IMR-90 (cell line): Measurements from ENCODE around the gene BCAS1. TPM values are rescaled to one million over a fixed set of nuclear protein-coding genes. Genes with fewer than 3 reads are reported as not detected.

Experiments used
- ATAC-seq: fragments of 200-7000 bp; cut with Tn5 transposase; 2 replicates; pipeline ENCODE4 v1.9.1; 2020; ENCODE audit warnings: low read depth, mild to moderate bottlenecking, moderate library complexity
- BruUV-seq: library from RNA; stranded (reverse); fragments of 400-500 nt; replicated peaks from 2 replicates; lab custom pipeline; 2021; lab: Mats Ljungman, UMichigan
- CTCF ChIA-PET: fragments of 300-600 bp; formaldehyde crosslinking; extraction: SDS; loops from one replicate; lab custom pipeline; 2021; ENCODE audit warnings: antibody characterized with exemption; lab: Yijun Ruan, JAX
- POLR2A ChIA-PET: fragments of 300-600 bp; sonication (Branson Sonifier 250); formaldehyde crosslinking; loops from one replicate; lab custom pipeline; 2022; ENCODE audit warnings: antibody characterized with exemption; ENCODE audit not compliant: unreplicated experiment; lab: Charles Lee
- DNase-seq: peaks from one replicate; pipeline ENCODE4 v3.0.0; 2013
- H2AFZ ChIP-seq: replicated peaks from 2 replicates; pipeline ENCODE3; 2013; ENCODE audit warnings: low read length, mild to moderate bottlenecking; ENCODE audit not compliant: poor library complexity
- H2AK5ac ChIP-seq: 2 replicates; pipeline ENCODE4 v1.6.1; 2013; ENCODE audit warnings: low read depth, low read length, inconsistent platforms
- H2AK9ac ChIP-seq: replicated peaks from 2 replicates; pipeline ENCODE3; 2013; ENCODE audit warnings: mild to moderate bottlenecking, low read depth, low read length, moderate library complexity; ENCODE audit not compliant: poor library complexity
- H2BK120ac ChIP-seq: 2 replicates; pipeline ENCODE4 v1.6.1; 2013; ENCODE audit warnings: low read depth, low read length, inconsistent platforms
- H2BK15ac ChIP-seq: 3 replicates; pipeline ENCODE4 v1.6.1; 2013; ENCODE audit warnings: low read depth, low read length, inconsistent platforms
- H2BK20ac ChIP-seq: 2 replicates; pipeline ENCODE4 v1.6.1; 2013; ENCODE audit warnings: low read depth, mild to moderate bottlenecking, inconsistent platforms, low read length, moderate library complexity
- H2BK5ac ChIP-seq: 2 replicates; pipeline ENCODE4 v1.6.1; 2013; ENCODE audit warnings: mild to moderate bottlenecking, low read depth, low read length, inconsistent platforms; ENCODE audit not compliant: poor library complexity, severe bottlenecking
- H3K14ac ChIP-seq: replicated peaks from 2 replicates; pipeline ENCODE4 v1.6.1; 2013; ENCODE audit warnings: low read depth, low read length, inconsistent platforms
- H3K18ac ChIP-seq: 2 replicates; pipeline ENCODE4 v1.6.1; 2013; ENCODE audit warnings: low read depth, low read length, control low read depth
- H3K23ac ChIP-seq: 2 replicates; pipeline ENCODE4 v1.6.1; 2013; ENCODE audit warnings: low read depth, low read length, inconsistent platforms
- H3K27ac ChIP-seq: 2 replicates; pipeline ENCODE4 v1.5.1; 2013; ENCODE audit warnings: mild to moderate bottlenecking, control low read depth, low read length; ENCODE audit not compliant: insufficient read depth
- H3K27me3 ChIP-seq: 2 replicates; pipeline ENCODE4 v1.6.1; 2013; ENCODE audit warnings: low read length; ENCODE audit not compliant: control insufficient read depth, insufficient read depth
- H3K36me3 ChIP-seq: 2 replicates; pipeline ENCODE4 v1.6.1; 2013; ENCODE audit warnings: low read length, mixed read lengths; ENCODE audit not compliant: control insufficient read depth, insufficient read depth
- H3K4ac ChIP-seq: 2 replicates; pipeline ENCODE4 v1.6.1; 2013; ENCODE audit warnings: low read depth, low read length, inconsistent platforms
- H3K4me1 ChIP-seq: 2 replicates; pipeline ENCODE4 v1.6.1; 2013; ENCODE audit warnings: low read length, mixed read lengths; ENCODE audit not compliant: control insufficient read depth, insufficient read depth
- H3K4me2 ChIP-seq: 2 replicates; pipeline ENCODE4 v1.6.1; 2013; ENCODE audit warnings: low read depth, mild to moderate bottlenecking, control low read depth, low read length, moderate library complexity
- H3K4me3 ChIP-seq: 2 replicates; pipeline ENCODE4 v1.5.1; 2013; ENCODE audit warnings: low read depth, mild to moderate bottlenecking, control low read depth, low read length, moderate library complexity; ENCODE audit not compliant: insufficient read depth
- H3K56ac ChIP-seq: 2 replicates; pipeline ENCODE4 v1.6.1; 2013; ENCODE audit warnings: low read length, inconsistent platforms; ENCODE audit not compliant: insufficient read depth; ENCODE audit errors: extremely low read depth
- H3K79me1 ChIP-seq, 2 experiments: 2 replicates each; pipeline ENCODE4 v1.6.1; 2013; ENCODE audit warnings: low read length in 2 of 2, inconsistent platforms in 1 of 2, low read depth in 1 of 2
- H3K9ac ChIP-seq: 2 replicates; pipeline ENCODE4 v1.6.1; 2013; ENCODE audit warnings: low read depth, low read length, control low read depth
- H3K9me1 ChIP-seq: 2 replicates; pipeline ENCODE4 v1.6.1; 2013; ENCODE audit warnings: low read length, inconsistent platforms; ENCODE audit not compliant: insufficient read depth
- H3K9me3 ChIP-seq: 2 replicates; pipeline ENCODE4 v1.6.1; 2013; ENCODE audit warnings: low read length; ENCODE audit not compliant: control insufficient read depth, insufficient read depth
- H4K20me1 ChIP-seq: 2 replicates; pipeline ENCODE4 v1.6.1; 2013; ENCODE audit warnings: low read length, inconsistent platforms; ENCODE audit not compliant: insufficient read depth
- H4K5ac ChIP-seq: 2 replicates; pipeline ENCODE4 v1.6.1; 2013; ENCODE audit warnings: mild to moderate bottlenecking, low read depth, low read length, control low read depth
- H4K8ac ChIP-seq, 2 experiments: 2 replicates each; pipeline ENCODE4 v1.6.1; 2013; ENCODE audit warnings: low read depth in 2 of 2, low read length in 2 of 2, control low read depth in 1 of 2, inconsistent platforms in 1 of 2
- H4K91ac ChIP-seq: 2 replicates; pipeline ENCODE4 v1.6.1; 2013; ENCODE audit warnings: low read depth, low read length, inconsistent platforms; ENCODE audit not compliant: insufficient read depth
- BHLHE40 ChIP-seq: fragments of 150-350 bp; IDR thresholded peaks from 2 replicates; pipeline ENCODE4 v1.6.1; 2016; ENCODE audit warnings: mild to moderate bottlenecking, low read depth, low read length
- CEBPB ChIP-seq: IDR thresholded peaks from 2 replicates; pipeline ENCODE4 v1.6.1; 2012; ENCODE audit warnings: low read depth, low read length, improper control_type of control experiment
- SMC3 ChIP-seq: fragments of 150-350 bp; IDR thresholded peaks from 2 replicates; pipeline ENCODE4 v1.6.1; 2016; ENCODE audit warnings: low read depth, mild to moderate bottlenecking, antibody characterized with exemption, low read length, moderate library complexity
- WGBS, 2 experiments: methylation state at CpG; one replicate each; pipeline versions ENCODE4 v1.1.5 to v1.1.7; 2013; ENCODE audit warnings: missing lambda C conversion rate in 2 of 2; ENCODE audit not compliant: insufficient read length in 1 of 2; ENCODE audit errors: extremely low coverage in 2 of 2; 5-methylcytosine and 5-hydroxymethylcytosine counted together
- dilution Hi-C: fragments of 300-500 bp; cut with HindIII; formaldehyde crosslinking; loops from one replicate; pipeline ENCODE4 v1.14.3; 2018; ENCODE audit warnings: low sequenced_read_pairs; ENCODE audit not compliant: unreplicated experiment
- in situ Hi-C: fragments of 300-500 bp; cut with MboI; formaldehyde crosslinking; loops from 3 replicates; pipeline ENCODE4 v1.14.3; 2019; ENCODE audit warnings: low sequenced_read_pairs, inconsistent platforms, mixed read lengths
- intact Hi-C: fragments of 100-400 bp; cut with micrococcal nuclease; formaldehyde crosslinking; loops from 2 replicates; pipeline ENCODE4 v1.10.0; 2022
- polyA plus RNA-seq, 3 experiments: library from polyadenylated mRNA; depleted of rRNA; stranded (reverse); fragments of >200 nt; gene quantifications; 2 replicates each; pipeline ENCODE4 v1.2.3, GENCODE V29; 2012; ENCODE audit warnings: low replicate concordance in 1 of 3
- total RNA-seq: library from RNA; depleted of rRNA; stranded (reverse); fragments of >200 nt; gene quantifications from 2 replicates; pipeline ENCODE4 v1.2.3, GENCODE V29; 2012

BCAS1 gene
- total and polyA plus RNA-seq, 2 of the 4 experiments (the other 2 are of a cell fraction): under 0.01 TPM; not detected in 1

DNA sequence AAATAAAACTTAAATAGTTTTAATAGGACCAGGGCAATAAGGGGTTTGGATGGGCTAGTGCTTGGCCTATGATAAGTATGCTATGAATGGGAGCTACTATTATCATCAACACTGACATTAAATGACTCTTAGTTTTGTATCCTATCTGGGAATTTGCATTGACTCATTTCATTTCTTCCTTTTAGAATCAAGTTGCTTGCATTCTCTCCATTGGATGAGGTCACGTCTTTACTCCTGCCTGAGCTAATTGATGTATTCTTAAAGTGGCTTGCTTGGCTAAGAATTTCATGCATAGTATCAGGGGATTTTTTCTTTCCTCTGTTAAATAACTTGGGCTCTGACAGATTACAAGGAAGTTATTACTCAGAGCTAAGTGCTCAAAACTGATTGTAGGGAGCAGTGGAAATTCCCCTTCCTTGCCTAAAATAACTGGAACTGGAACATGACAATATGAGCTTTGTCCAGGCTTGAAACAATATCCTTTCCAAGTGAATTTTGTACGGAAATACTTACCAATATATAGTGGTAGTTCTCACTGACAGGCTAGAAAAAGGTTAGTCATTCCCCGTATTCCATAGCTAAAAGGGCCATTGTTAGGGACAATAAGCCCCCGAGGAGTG lies 169.9 kb downstream of the BCAS1 start:
- H3K23ac ChIP-seq: peak overlapping the region; percentile 37; the same call in 1 of the 2 replicates
- peak overlapping the region; percentile 2; the same call in 1 of the 3 replicates for H2BK15ac ChIP-seq
- no peaks in the 10 kb centered on the region for H3K27me3 ChIP-seq
- H2AFZ ChIP-seq: no peak overlapping the region
- H3K14ac ChIP-seq: no peak overlapping the region; the same call in 1 of the 2 replicates
- H3K36me3 ChIP-seq: no peaks in the 10 kb centered on the region
- H2AK5ac ChIP-seq: no peak overlapping the region
- no peak overlapping the region for H2AK9ac ChIP-seq
- peak overlapping the region; percentile 83 for H2BK5ac ChIP-seq
- peak overlapping the region; percentile 22; the same call in 1 of the 2 replicates for H3K18ac ChIP-seq
- H3K4me3 ChIP-seq: no peak overlapping the region
- H3K56ac ChIP-seq: peak overlapping the region; percentile 33
- peak overlapping the region; percentile 73; the same call in 1 of the 2 replicates for H3K4me2 ChIP-seq
- POLR2A ChIA-PET: interaction anchor here (0.5 kb wide), 2 partner anchors 63 to 73 kb away, joined by 5 read pairs; no protein-coding TSS in a partner anchor
- no TSS peak for BruUV-seq
- DNase-seq: peak; percentile 95
- ATAC-seq: peak; percentile 47
- peak overlapping the region; percentile 42 for H2BK120ac ChIP-seq
- no CpG with 5 or more reads among the region's 4 CpGs for WGBS, 2 experiments
- peak overlapping the region; percentile 64 for H2BK20ac ChIP-seq
- no peaks in the 10 kb centered on the region for H4K20me1 ChIP-seq
- dilution Hi-C loops: no loop called here
- H4K91ac ChIP-seq: peak overlapping the region; percentile 16; the same call in 1 of the 2 replicates
- peaks cover 12% of the 10 kb centered on the region for H3K4me1 ChIP-seq
- no peaks in the 10 kb centered on the region; a peak in 1 of 4 replicates for H3K79me1 ChIP-seq
- CTCF ChIA-PET: interaction anchor here (0.6 to 2.6 kb wide), 3 partner anchors 15 to 60 kb away, joined by 3 to 13 read pairs (median 5); no protein-coding TSS in a partner anchor
- H4K8ac ChIP-seq: peak overlapping the region in 1 of 2 experiments; percentile 9; a peak in 2 of 4 replicates
- H3K9me1 ChIP-seq: peaks cover 12% of the 10 kb centered on the region; the same call in 1 of the 2 replicates
- peak overlapping the region; percentile 69; the same call in 1 of the 2 replicates for H3K4ac ChIP-seq
- in situ Hi-C loops: no loop called here
- intact Hi-C loops: no loop called here
- H3K9ac ChIP-seq: no peak overlapping the region
- peak overlapping the region; percentile 23; the same call in 1 of the 2 replicates for H4K5ac ChIP-seq
- no peaks in the 10 kb centered on the region for H3K9me3 ChIP-seq
- TF ChIP-seq BHLHE40 (peak; percentile 55; the same call in 1 of the 2 replicates), SMC3 (no peak; the same call in 1 of the 2 replicates), CEBPB (peak; percentile 30; the same call in 1 of the 2 replicates)
- H3K27ac ChIP-seq: no peak overlapping the region
